ENCODE data around the gene ANKRD12.

The ANKRD12 gene

DNA sequence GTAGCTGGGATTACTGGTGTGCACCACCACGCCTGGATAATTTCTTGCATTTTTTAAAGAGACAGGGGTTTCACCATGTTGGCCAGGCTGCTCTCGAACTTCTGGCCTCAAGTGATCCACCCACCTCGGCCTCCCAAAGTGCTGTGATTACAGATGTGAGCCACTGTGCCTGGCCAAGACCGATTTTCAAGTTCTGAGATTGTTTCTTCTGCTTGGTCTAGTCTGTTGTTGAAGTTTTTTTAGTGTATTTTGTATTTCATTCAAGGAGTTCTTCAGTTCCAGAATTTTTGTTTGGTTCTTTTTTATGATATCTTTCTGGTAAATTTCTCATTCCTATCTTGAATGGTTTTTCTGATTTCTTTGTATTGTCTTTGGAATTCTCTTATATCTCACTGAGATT lies 96.4 kb downstream of the ANKRD12 start:
- no peak for DNase-seq (ENCODE audit: low read depth in 2 of 2)

GRCh38 chr18:9233771-9234440 lies 97.3 kb downstream of the ANKRD12 start:
- no peak for DNase-seq (ENCODE audit: low read depth in 2 of 2)

GRCh38 chr18:9234528-9234927 lies 97.9 kb downstream of the ANKRD12 start:
- no peak for DNase-seq (ENCODE audit: low read depth in 2 of 2)

- no peak for DNase-seq (ENCODE audit: low read depth in 2 of 2)
Observed at GRCh38 chr18:9237981-9238380, 101.4 kb downstream of the ANKRD12 start.

DNA sequence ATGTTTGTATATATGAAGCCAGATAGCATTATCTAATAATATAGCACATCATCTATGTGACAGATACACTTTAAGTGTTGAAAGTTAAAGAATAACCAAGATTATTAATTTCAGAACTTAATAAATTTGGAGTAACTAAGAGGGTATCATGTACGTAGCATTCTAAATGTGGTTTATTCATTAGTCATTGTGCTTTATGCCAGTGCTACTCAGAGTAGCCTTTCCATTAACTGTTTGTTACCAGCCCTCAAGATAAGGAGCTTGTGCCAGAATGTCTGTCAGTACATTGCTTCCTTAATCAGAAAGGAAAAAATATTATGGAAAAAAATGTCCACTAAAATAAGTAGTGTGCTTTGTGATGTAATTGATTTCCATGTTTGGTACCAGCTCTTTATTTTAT lies 103.1 kb downstream of the ANKRD12 start:
- no peak for DNase-seq (ENCODE audit: low read depth in 2 of 2)

- no peak for DNase-seq (ENCODE audit: low read depth in 2 of 2)
Observed at GRCh38 chr18:9240270-9240669, 103.7 kb downstream of the ANKRD12 start.

DNA sequence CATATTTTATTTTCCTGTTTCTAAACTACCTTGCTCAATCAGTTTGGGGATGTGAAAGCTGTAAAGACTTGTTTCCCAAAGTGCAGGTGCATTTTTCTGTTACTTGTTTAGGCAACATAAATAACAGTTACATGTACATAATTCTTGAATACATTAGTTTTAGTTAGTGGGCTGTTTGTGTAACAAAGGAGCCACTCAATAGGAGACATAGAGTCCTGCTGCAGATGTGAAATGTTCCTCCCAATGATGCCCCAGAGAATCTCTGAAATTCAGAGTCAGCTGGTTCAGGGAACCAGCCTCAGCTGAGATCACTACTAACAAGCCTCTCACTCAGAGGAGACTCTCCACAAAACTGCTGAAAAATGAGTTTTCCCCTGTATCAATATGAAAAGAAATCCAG lies 106.4 kb downstream of the ANKRD12 start:
- DNase-seq (ENCODE audit: low read depth in 2 of 2): no peak

- DNase-seq (ENCODE audit: low read depth in 2 of 2): no peak
Observed at GRCh38 chr18:9244376-9244775, 107.8 kb downstream of the ANKRD12 start.

- no peak for DNase-seq (ENCODE audit: low read depth in 2 of 2)
Observed at GRCh38 chr18:9248661-9249060, 112.1 kb downstream of the ANKRD12 start.

DNA sequence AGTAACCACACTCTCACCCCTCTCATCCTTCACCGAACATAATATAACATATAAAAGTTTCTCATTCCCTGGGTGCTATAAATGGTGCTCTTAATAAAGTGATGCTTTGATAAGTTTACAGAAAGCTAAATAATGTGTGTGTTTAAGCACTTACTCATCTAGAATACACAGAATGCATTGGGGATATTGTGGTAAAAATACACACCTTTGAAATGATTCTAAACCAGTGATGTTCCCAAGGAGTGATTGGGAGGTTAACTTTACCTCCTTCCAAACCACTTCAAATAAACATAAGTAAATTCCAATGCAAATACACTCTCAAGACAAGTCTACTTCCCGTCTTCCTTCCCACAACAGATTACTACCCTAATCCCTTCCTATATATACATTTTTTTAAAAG lies 112.7 kb downstream of the ANKRD12 start:
- DNase-seq (ENCODE audit: low read depth in 2 of 2): no peak

GRCh38 chr18:9259173-9259572 lies 122.6 kb downstream of the ANKRD12 start:
- no peak for DNase-seq (ENCODE audit: low read depth in 2 of 2)

- no peak for DNase-seq (ENCODE audit: low read depth in 2 of 2)
Observed at GRCh38 chr18:9260388-9261380, 124.1 kb downstream of the ANKRD12 start.

GRCh38 chr18:9263264-9263663 lies 126.7 kb downstream of the ANKRD12 start:
- no peak for DNase-seq (ENCODE audit: low read depth in 2 of 2)

GRCh38 chr18:9264797-9265196 lies 128.2 kb downstream of the ANKRD12 start:
- peak in 1 of 2 donors; percentile 1 for DNase-seq (ENCODE audit: low read depth in 2 of 2)

DNA sequence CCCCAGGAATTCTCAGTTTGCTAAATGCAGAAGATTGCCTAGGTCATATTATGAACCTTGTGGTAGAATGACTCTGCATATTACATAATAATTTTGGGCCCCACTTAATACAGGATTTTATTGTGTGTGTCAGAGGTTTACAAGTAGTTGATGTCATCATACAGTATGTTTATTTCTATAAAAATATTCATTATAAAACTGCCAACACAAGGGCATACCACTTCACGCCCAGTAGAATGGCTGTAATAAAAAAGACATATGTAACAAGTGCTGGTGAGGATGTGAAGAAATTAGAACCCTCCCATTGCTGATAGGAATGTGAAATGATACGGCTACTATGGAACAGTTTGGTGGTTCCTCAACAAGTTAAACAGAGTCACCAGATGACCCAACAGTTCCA lies 136.6 kb downstream of the ANKRD12 start:
- DNase-seq (ENCODE audit: low read depth in 2 of 2): no peak

DNA sequence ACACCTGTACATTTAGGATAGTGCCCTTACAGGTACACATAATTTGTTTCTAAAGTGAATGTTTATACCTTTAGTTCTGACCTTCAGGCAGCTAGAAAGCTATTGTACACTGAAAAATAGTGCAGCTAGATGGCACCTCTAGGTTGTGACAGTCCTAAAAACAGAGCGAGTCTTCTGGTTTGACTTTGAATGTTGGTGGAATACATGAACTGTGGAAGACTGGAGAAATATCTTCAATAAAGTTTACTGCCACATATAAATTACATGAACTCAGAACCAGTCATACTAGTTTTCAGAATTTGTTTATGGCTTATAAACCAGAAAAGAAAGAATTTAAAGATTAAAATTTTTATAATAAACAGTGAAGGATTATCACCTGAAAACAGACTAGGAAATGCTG lies 139.3 kb downstream of the ANKRD12 start:
- DNase-seq (ENCODE audit: low read depth in 2 of 2): no peak

- no peak for DNase-seq (ENCODE audit: low read depth in 2 of 2)
Observed at GRCh38 chr18:9278028-9278427, 141.4 kb downstream of the ANKRD12 start.

DNA sequence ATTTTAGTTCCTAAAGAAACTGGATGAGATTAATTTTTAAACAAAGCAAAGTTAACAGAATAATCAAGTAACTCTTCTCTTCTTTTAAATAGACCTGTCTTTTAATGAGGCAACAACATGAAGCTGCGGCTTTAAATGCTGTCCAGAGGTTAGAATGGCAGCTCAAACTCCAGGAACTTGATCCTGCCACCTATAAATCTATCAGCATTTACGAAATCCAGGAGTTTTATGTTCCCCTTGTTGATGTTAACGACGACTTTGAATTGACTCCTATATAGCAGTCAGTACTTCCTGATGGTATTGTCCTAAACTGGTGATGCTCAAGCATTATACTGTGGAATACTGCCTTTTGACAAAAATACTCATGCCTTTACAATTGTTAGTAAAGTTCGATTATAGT lies 144.3 kb downstream of the ANKRD12 start:
- no peak for DNase-seq (ENCODE audit: low read depth in 2 of 2)

GRCh38 chr18:9281780-9282179 lies 145.2 kb downstream of the ANKRD12 start:
- no peak for DNase-seq (ENCODE audit: low read depth in 2 of 2)

DNA sequence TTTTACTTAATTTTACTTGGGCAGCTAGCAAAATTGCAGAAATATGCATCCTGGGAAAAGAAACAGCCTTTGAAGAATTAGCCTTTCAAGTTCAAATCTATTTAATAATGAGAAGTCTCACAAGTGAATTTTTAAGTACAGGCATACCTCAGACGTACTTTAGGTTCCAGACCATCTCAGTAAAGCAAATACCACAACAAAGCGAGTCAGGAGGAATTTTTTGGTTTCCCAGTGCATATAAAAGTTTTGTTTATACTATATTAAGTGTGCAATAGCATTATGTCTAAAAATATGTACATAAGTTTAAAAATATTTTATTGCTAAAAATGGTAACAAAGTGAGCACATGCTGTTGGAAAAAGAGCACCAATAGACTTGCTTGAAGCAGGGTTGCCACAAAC lies 147.2 kb downstream of the ANKRD12 start:
- DNase-seq (ENCODE audit: low read depth in 2 of 2): no peak

GRCh38 chr18:9285604-9286003 lies 149.0 kb downstream of the ANKRD12 start:
- no peak for DNase-seq (ENCODE audit: low read depth in 2 of 2)

- no peak for DNase-seq (ENCODE audit: low read depth in 2 of 2)
Observed at GRCh38 chr18:9287036-9287435, 150.5 kb downstream of the ANKRD12 start.

DNA sequence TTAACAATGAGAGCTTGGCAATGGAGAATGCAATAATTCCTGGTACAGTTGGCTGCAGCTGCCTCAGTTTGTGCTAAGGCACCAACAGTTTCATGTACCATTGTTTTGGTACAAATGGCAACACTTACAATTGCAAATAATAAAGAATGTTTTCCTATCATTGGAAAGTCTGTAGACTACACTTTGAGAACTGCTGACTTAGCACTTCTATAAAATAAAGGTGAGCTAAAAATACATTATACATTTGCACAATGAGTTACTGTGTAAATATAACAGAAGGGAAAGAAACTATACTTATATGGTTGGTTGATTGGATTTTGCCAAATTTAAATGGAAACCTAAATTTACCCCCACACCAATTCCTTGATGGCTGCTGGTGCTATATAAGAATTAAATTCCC lies 153.1 kb downstream of the ANKRD12 start:
- DNase-seq (ENCODE audit: low read depth in 2 of 2): no peak
